ENCODE measurements around the gene KLF13. TPM values are rescaled to one million over a fixed set of nuclear protein-coding genes. Genes with fewer than 3 reads are reported as not detected.

KLF13 gene
- total RNA-seq, 4 donors from 2014 or later, result 49.7 to 67.5 (median 62.3) TPM

DNA sequence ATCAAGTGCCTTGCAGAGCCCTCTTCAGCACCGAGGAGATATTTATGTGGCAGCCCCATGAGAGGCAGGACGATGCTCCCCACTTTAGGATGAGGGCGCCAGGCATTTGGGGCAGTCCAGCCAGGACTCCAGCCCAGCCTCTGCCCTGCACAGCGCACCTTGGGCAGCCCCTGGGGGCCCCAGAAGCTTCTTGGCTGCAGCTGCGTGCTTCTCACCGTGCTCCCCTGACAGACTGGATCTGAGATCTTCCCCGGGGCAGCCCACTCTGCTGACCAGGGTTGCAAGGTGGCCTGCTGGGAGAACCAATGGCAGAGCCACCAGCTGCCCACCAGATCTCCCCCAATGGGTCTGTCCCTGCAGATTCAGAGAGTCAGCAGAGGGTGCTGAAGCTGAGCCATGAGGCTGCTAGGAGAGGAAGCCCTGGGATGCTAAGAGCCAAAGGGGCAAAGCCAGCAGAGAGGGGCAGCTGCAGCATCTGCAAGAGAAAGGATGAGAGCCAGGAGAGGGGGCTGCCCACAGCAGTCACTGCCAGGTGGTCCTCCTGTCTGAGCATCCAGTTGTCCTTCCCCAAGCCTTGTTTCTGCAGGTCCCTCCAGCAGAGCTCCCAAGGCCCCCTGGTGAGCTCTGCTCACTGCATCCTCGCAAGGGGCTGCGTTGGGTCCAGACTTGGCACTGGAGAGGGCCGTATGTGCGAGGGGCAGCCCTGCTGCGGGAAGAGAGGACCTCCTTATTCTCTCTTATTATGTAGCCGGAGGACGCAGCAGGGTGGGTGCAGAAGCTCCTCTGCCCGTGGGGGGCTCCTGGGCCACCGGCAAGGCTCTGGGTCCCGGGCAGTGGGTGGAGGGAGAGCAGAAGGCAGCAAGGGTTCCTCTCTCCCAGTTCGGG, 14.7 kb upstream of the KLF13 start:
- ATAC-seq (ENCODE audit: low FRiP score), result no peak
- peak; percentile 11 for DNase-seq (ENCODE audit: low spot score)
- TF ChIP-seq, protein P1, sequence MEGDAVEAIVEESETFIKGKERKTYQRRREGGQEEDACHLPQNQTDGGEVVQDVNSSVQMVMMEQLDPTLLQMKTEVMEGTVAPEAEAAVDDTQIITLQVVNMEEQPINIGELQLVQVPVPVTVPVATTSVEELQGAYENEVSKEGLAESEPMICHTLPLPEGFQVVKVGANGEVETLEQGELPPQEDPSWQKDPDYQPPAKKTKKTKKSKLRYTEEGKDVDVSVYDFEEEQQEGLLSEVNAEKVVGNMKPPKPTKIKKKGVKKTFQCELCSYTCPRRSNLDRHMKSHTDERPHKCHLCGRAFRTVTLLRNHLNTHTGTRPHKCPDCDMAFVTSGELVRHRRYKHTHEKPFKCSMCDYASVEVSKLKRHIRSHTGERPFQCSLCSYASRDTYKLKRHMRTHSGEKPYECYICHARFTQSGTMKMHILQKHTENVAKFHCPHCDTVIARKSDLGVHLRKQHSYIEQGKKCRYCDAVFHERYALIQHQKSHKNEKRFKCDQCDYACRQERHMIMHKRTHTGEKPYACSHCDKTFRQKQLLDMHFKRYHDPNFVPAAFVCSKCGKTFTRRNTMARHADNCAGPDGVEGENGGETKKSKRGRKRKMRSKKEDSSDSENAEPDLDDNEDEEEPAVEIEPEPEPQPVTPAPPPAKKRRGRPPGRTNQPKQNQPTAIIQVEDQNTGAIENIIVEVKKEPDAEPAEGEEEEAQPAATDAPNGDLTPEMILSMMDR (IDR thresholded peaks at IDR 0.05), result no peak

DNA sequence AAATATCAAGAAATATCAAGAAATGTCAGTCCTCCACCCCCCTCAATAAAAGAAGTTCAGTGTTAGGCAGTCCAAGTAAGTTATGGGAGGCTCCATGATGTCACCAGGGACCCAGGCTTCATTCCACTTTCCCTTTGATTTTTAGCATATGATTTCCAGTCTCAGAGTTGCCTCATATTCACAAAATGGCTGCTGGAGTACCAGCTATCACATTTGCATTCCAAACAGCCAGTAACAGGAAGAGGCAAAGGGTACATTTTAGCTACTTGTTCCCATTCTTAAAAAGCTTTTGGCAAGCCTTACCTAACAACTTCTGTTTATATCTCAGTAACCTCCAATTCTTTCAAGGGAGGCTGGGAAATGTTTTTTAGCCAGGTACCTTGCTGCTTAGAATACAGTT, 13.4 kb upstream of the KLF13 start:
- ATAC-seq (ENCODE audit: low FRiP score) (no peak), DNase-seq (ENCODE audit: low spot score) (no peak)
- TF ChIP-seq, protein P1 (IDR thresholded peaks at IDR 0.05), result no peak

DNA sequence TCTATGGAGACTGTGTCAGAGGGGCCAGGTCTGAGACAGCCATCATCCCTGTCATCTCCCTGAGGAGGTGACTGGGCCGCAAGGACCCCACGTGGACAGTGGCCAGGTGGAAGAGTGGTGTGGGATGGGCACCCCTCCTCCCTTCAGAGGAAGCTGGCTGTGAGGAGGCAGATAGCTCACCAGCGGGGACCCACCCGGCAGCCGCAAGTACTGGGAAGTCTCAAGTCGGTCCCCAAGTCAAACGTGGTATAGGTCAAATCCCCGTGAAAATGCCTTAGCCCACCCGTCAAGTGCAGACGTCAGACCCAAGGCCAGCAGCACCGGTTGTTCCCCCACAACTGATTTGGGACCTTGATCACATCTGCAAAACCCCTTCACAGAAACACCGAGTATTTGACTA, 12.3 kb upstream of the KLF13 start:
- peak; percentile 18 for DNase-seq (ENCODE audit: low spot score)
- TF ChIP-seq, protein P1 (IDR thresholded peaks at IDR 0.05), result no peak
- ATAC-seq (ENCODE audit: low FRiP score), result no peak

DNA sequence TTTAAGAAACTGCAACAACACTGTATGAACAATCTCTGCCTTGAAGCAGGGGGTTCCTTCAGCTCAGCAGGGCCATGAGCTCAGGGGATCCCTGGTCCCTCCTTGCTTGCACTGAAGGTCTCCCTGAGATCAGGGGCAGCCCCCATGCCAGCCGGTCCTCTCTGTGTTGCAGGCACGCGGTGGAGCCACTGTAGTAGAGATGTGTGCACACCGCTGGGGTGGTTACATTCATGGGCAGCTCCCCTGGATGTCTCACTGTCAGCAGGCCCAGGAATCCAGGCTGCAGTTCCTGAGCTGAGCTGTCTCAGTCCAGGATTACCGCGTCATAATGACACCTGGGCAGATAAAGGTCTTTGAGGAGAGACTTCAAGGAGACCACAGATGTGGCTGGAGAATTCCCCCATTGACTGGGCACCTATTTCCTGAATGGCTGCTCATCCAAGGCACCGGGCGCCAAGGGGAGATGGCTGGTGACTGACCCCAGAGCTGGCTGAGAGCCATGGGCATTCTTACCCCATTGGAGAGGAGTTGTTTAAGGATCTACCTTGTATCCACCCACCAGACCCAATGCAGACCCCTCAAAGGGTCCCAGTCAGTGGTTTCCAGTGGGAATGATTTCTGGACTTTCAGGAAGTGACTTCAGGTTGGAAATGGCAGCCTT, 10.4 kb upstream of the KLF13 start:
- TF ChIP-seq, protein P1 (IDR thresholded peaks at IDR 0.05), result no peak
- ATAC-seq (ENCODE audit: low FRiP score) (no peak), DNase-seq (ENCODE audit: low spot score) (no peak)

DNA sequence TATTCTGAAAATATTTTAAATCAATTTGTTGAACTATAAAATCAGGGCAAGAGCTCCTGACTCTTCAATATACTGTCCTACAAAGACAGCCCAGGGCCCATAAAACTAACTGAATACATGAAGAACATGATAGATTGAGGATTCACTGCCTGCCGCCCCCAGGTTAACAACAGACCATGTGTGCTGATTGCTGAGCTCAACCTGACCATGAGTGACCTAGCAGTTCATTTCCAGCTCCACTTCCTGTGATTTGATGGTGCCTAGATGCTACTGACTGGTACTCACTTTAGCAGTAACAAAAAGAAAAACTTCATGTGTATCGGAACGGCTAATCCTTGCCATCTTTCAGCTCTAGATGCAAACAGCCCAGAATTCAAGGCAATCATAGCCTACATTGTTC, 9.6 kb upstream of the KLF13 start:
- no peak for DNase-seq (ENCODE audit: low spot score)
- no peak for ATAC-seq (ENCODE audit: low FRiP score)
- TF ChIP-seq, protein P1 (IDR thresholded peaks at IDR 0.05), result no peak

DNA sequence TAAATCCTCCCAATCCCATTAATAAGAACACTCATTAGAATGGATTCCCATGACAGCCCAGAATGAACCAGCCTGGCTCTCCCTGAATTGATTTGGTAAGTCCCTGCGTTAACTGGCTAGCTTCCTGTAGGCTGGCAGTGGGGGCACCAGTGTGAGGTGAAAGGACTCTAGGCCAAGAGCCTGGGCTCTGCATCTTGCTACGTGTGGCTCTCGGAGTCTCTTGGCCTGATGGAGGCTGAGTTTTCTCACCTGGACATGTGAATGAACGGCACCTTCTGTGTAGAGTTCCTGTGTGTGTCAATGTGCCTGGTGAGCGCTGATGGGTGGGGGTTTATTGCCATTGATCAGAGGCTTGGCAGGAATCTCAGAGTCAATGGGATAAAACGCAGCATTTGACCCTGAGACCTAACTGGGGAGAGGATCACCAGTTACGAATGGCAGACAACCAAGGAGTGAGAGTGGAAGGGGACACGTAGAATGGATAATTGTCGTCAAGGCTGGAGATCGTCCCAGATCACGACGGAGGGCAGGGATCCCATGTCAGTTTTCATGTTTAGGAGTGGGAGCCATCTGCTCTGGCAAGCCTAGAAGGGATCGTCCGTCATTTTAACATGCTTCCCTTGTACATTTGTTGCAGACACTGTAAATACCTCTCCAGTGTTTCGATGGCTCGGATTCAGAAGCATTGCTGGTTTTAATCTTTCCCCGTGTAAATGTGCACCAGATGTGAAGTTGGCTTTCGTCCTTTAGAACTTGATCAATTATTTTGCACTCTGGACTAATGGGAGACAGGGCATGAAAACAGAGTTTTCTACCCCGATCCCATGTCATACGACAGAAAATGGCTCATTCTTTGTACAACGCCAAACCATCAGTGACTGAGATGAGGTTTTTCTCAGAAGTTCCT, 9.0 kb upstream of the KLF13 start:
- DNase-seq (ENCODE audit: low spot score) (no peak), ATAC-seq (ENCODE audit: low FRiP score) (no peak)
- TF ChIP-seq, protein P1 (IDR thresholded peaks at IDR 0.05), result no peak
